Duodenal mucosa (tissue), 2 donors: ENCODE measurements around the gene KBTBD2.
"Not testable (repeated sequence)": the region's sequence is repeated elsewhere in the genome, so short reads cannot be mapped to it uniquely, and the experiment has no call there.

ENCODE experiments used
- H3K27ac ChIP-seq: one replicate; pipeline ENCODE4 v1.7.0; 2013; ENCODE audit warnings: low read depth, low read length
- H3K27me3 ChIP-seq, 2 donors: one replicate each; pipeline ENCODE4 v1.7.0; 2013; ENCODE audit warnings: low read length in 2 of 2, control low read depth in 1 of 2; ENCODE audit not compliant: insufficient read depth in 2 of 2, control insufficient read depth in 1 of 2
- H3K36me3 ChIP-seq, 2 donors: one replicate each; pipeline ENCODE4 v1.7.0; 2013; ENCODE audit warnings: low read length in 2 of 2, control low read depth in 1 of 2; ENCODE audit not compliant: insufficient read depth in 2 of 2, control insufficient read depth in 1 of 2
- H3K4me1 ChIP-seq, 2 donors: one replicate each; pipeline ENCODE4 v1.7.0; 2013; ENCODE audit warnings: low read length in 2 of 2, control low read depth in 1 of 2; ENCODE audit not compliant: insufficient read depth in 2 of 2, control insufficient read depth in 1 of 2
- H3K4me3 ChIP-seq, 2 donors: one replicate each; pipeline ENCODE4 v1.7.0; 2013; ENCODE audit warnings: low read length in 2 of 2, low read depth in 1 of 2
- H3K9ac ChIP-seq, 2 donors: one replicate each; pipeline ENCODE4 v1.7.0; 2013; ENCODE audit warnings: low read length in 2 of 2, low read depth in 1 of 2
- H3K9me3 ChIP-seq, 2 donors: one replicate each; pipeline ENCODE4 v1.7.0; 2013; ENCODE audit warnings: low read length in 2 of 2, control low read depth in 1 of 2; ENCODE audit not compliant: control insufficient read depth in 1 of 2

The KBTBD2 gene

DNA sequence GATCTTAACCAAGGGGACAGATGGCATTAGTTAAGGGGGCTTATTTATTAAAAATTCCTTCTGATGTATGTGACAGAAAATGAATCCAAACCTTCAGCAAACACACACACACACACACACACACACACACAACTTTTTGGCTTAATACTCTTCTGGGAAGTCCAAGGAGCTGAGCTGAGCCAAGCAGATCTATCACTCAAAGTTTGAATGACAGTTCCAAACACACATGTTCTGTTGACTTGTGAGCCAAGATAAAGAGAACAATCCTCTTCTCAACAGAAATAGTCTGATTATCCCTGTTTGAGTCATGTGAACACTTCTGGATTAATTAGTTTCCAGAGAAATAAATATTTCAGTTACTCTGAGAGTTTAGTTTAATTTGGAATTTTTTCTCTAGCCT is 31.5 kb downstream of the KBTBD2 start:
- Histone ChIP-seq H3K36me3 (no peaks in the 10 kb centered on the region), H3K9me3 (no peaks in the 10 kb centered on the region), H3K4me1 (no peaks in the 10 kb centered on the region), H3K4me3 (no peak overlapping the region), H3K27ac (no peak overlapping the region), H3K27me3 (no peaks in the 10 kb centered on the region), H3K9ac (no peak overlapping the region)

DNA sequence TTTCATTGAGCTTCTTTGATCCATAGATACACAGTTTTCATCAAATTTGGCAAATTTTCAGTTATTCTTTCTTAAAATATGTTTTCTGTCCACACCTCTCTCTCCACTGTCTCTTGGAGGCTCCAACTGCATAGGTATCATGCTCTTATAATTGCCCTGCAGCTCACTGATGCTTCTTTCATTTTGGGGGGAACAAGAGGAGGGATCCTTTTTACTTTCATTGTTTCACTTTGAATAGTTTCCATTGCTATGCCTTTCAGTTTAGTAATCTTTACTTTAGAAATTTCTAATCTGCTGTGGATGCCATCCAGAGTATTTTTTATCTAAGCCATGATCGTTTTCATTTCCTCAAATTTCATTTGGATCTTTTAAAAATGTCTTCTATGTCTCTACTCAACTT is 32.9 kb downstream of the KBTBD2 start:
- H3K4me3 ChIP-seq: no peak overlapping the region

GRCh38 chr7:32857063-32857462 is 34.5 kb downstream of the KBTBD2 start:
- not testable (repeated sequence) for H3K4me1 ChIP-seq, H3K4me3 ChIP-seq

More for the DNA sequence above, 32.9 kb downstream of the KBTBD2 start:
- H3K4me1 ChIP-seq: no peaks in the 10 kb centered on the region
- no peak overlapping the region for H3K9ac ChIP-seq
- peaks cover 0 to 2% of the 10 kb centered on the region in 2 donors for H3K27me3 ChIP-seq
- H3K36me3 ChIP-seq: no peaks in the 10 kb centered on the region
- no peaks in the 10 kb centered on the region for H3K9me3 ChIP-seq
- no peak overlapping the region for H3K27ac ChIP-seq

DNA sequence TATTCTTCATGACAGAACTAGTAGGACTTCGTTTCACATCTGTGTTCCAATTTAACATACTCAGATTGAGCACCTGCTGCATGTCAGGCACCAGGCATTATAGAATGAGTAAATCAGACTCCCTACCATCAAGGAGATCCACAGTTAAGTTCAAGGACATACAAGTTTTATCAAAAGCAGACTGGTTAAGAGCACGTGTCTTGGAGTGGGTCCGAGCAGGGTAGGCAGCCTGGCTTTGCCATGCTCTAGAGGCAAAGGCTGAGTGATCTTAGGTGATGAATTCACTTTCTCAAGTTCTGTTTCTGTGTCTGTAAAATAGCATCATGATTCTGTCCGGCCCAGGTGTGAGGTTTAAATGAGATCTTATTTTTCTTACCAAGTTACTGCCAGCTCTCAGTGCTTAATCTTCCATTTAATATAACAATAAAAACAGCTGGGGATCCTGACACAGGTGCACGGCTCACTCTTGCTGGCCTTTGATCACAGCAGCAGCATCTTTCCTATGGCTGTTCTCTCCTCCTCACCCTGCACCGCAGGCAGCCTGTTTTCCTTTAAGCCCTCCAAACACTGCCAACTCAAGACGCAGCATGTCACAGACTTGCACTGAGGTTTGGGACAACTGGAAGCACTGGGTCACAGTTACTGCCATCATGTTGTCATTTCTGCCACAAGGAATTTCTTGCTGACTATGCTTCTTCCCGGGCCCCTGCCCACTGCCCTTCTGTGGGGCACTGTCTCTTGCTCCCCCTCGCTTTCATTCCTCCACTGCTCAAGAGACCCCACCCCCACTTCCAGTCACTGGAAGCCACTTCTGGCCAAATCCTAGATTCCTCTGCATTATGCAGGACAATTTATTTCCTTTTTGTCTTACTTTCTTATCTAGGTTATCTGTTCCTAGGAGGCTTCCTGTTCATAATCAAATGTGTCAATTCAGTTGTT is 35.5 kb downstream of the KBTBD2 start:
- H3K4me3 ChIP-seq, H3K27ac ChIP-seq: not testable (repeated sequence)

More at GRCh38 chr7:32857063-32857462, 34.5 kb downstream of the KBTBD2 start:
- H3K27ac ChIP-seq, H3K9me3 ChIP-seq, H3K9ac ChIP-seq, H3K27me3 ChIP-seq, H3K36me3 ChIP-seq: not testable (repeated sequence)

DNA sequence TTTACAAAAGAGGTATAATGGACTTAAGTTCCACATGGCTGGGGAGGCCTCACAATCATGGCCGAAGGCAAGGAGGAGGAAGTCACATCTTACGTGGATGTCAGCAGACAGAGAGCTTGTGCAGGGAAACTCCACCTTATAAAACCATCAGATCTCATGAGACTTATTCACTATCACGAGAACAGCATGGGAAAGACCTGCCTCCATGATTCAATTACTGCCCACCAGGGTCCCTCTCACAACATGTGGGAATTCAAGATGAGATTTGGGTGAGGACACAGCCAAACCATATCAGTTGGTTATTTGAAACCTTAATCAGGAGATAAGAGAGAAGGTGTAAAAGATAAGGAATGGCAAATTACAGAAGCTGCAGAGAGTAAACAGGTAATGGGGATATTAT is 40.9 kb downstream of the KBTBD2 start:
- not testable (repeated sequence) for H3K9ac ChIP-seq, H3K9me3 ChIP-seq, H3K27me3 ChIP-seq, H3K4me1 ChIP-seq, H3K4me3 ChIP-seq, H3K36me3 ChIP-seq, H3K27ac ChIP-seq

More for the DNA sequence above, 35.5 kb downstream of the KBTBD2 start:
- H3K27me3 ChIP-seq, H3K4me1 ChIP-seq, H3K9me3 ChIP-seq, H3K36me3 ChIP-seq, H3K9ac ChIP-seq: not testable (repeated sequence)

GRCh38 chr7:32848655-32849054 is 42.9 kb downstream of the KBTBD2 start:
- H3K36me3 ChIP-seq, H3K9ac ChIP-seq, H3K27me3 ChIP-seq, H3K9me3 ChIP-seq, H3K4me1 ChIP-seq, H3K4me3 ChIP-seq, H3K27ac ChIP-seq: not testable (repeated sequence)

GRCh38 chr7:32846630-32847225 is 44.8 kb downstream of the KBTBD2 start:
- peaks cover 0 to 3% of the 10 kb centered on the region in 2 donors for H3K4me1 ChIP-seq
- H3K36me3 ChIP-seq: no peaks in the 10 kb centered on the region
- H3K9me3 ChIP-seq: no peaks in the 10 kb centered on the region
- H3K9ac ChIP-seq: no peak overlapping the region
- H3K27me3 ChIP-seq: no peaks in the 10 kb centered on the region
- H3K4me3 ChIP-seq: no peak overlapping the region
- no peak overlapping the region for H3K27ac ChIP-seq

- H3K9me3 ChIP-seq, H3K27ac ChIP-seq, H3K36me3 ChIP-seq, H3K27me3 ChIP-seq, H3K4me1 ChIP-seq, H3K4me3 ChIP-seq, H3K9ac ChIP-seq: not testable (repeated sequence)
Measured at GRCh38 chr7:32844748-32845147, 46.8 kb downstream of the KBTBD2 start.

GRCh38 chr7:32843763-32844162 is 47.8 kb downstream of the KBTBD2 start:
- not testable (repeated sequence) for H3K4me1 ChIP-seq, H3K9ac ChIP-seq, H3K27me3 ChIP-seq, H3K36me3 ChIP-seq, H3K9me3 ChIP-seq, H3K27ac ChIP-seq, H3K4me3 ChIP-seq

- H3K4me3 ChIP-seq, H3K36me3 ChIP-seq, H3K9ac ChIP-seq, H3K9me3 ChIP-seq, H3K27ac ChIP-seq, H3K4me1 ChIP-seq, H3K27me3 ChIP-seq: not testable (repeated sequence)
Measured at GRCh38 chr7:32839846-32840245, 51.7 kb downstream of the KBTBD2 start.
